Activated naive CD8-positive, alpha-beta T cell (primary cell): ENCODE results near the gene KDM4B.

Experiments used
- H3K27ac Mint-ChIP-seq: one replicate; pipeline ENCODE4 v1.8.0; 2021; ENCODE audit warnings: mixed read lengths
- H3K27me3 Mint-ChIP-seq: one replicate; pipeline ENCODE4 v1.8.0; 2021; ENCODE audit warnings: mixed read lengths
- H3K36me3 Mint-ChIP-seq: one replicate; pipeline ENCODE4 v1.8.0; 2021; ENCODE audit warnings: mixed read lengths
- H3K4me1 Mint-ChIP-seq: one replicate; pipeline ENCODE4 v1.8.0; 2021; ENCODE audit warnings: low read depth, mixed read lengths
- H3K4me3 Mint-ChIP-seq: one replicate; pipeline ENCODE4 v1.8.0; 2021; ENCODE audit warnings: mild to moderate bottlenecking, mixed read lengths
- H3K9me3 Mint-ChIP-seq: one replicate; pipeline ENCODE4 v1.8.0; 2021; ENCODE audit warnings: low read depth, mixed read lengths

Gene KDM4B

DNA sequence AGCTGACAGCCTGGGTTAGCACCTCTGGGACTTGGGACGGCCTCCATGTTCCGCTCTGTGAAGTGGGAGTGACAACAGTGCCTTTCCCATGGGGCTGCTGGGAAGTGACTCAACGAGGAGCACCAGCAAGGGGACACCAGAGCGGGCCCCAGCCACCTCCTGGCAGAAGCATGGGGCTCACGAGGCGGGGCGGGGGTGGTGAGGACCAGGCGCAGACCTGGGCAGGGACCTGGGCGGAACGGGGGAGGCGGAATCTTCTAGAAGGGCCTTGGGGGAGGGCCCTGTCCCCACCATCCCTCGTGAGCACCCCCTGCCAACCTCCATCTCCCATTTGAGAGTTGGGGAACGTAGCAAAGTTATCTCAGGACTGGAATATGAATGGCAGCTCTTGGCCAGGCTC, 37.9 kb downstream of the KDM4B start:
- Mint-ChIP-seq H3K4me3 (no peak overlapping the region), H3K36me3 (peaks cover 9% of the 10 kb centered on the region), H3K9me3 (no peaks in the 10 kb centered on the region), H3K27ac (no peak overlapping the region), H3K27me3 (no peaks in the 10 kb centered on the region), H3K4me1 (peaks cover 7% of the 10 kb centered on the region)

DNA sequence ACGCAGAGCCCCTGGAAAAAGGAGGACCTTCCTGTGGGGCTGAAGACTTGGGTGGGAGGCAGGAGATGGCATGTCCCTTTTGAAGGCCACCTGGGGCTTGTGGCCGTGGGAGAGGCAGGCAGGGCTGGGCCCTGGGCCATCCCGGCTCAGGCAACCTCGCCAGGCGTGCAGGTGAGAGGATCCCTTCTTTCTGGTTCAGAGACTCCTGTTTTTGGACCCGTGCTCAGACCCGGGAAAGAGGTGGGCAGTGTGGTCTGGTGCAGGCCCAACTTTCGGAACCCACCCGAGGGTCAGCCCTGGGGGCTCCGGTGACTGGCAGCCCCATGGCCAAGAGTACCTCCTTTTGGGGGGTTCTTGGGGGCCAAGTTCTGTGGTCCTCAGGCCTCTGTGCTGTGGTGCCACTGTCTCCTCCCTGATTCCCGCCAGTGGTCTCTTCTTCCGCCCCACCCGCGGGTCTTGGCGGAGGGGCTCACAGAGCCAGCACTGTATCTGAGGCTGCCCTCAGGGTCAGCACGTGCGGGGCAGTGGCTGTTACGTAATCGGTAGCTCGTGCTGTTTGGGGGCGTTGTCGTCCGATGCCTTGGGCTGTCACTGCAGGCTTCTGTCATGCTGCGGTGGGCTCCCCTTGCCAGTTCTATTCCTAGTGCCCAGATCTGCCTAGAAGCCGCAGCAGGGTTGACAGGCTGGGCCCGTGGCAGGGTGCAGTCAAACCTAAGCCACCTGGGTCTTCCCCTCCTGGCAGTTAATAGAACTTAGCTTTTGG, 42.7 kb downstream of the KDM4B start:
- H3K4me3 Mint-ChIP-seq = no peak overlapping the region
- H3K27ac Mint-ChIP-seq = no peak overlapping the region
- no peaks in the 10 kb centered on the region for H3K9me3 Mint-ChIP-seq
- no peaks in the 10 kb centered on the region for H3K27me3 Mint-ChIP-seq
- peaks cover 9% of the 10 kb centered on the region for H3K36me3 Mint-ChIP-seq
- peaks cover 2% of the 10 kb centered on the region for H3K4me1 Mint-ChIP-seq

DNA sequence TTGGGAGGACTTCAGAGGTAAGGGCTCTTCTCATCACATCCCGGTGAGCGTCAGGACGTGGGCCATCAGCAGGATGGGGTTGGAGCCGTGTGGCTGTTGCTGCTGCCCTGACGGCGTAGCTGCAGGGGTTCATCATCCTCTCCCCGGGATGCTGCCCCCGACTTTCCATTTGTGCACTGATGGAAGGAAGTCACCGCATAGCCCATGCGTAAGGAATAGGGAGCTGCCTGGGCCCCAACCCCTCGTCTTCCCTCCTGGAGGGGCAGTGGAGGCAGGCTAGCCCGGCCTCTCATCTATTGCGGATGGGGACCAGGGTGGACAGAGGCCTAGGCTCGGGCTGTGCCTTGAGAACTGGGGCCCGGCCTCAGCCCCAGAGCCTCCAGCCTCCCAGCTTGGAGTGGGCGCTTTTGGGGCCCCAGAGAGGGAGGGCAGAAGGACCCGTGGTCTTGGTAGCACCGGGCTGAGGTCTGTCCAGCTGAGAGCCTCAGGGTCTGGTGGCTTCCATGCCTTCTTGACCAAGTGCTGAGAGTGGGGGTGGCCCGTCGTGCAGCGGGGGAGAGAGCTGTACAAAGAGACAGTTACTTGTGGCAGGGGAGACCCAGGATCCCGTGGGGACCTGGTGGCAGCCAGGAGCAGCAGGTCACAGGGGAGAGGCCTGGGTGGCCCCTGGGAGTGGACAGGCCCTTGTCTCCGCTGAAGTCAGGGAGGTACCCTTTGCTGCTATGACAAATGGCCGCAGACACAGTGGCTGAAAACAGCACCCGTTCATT, 44.0 kb downstream of the KDM4B start:
- Mint-ChIP-seq H3K27ac (no peak overlapping the region), H3K27me3 (no peaks in the 10 kb centered on the region), H3K4me1 (no peaks in the 10 kb centered on the region), H3K4me3 (no peak overlapping the region), H3K9me3 (no peaks in the 10 kb centered on the region), H3K36me3 (peaks cover 4% of the 10 kb centered on the region)

DNA sequence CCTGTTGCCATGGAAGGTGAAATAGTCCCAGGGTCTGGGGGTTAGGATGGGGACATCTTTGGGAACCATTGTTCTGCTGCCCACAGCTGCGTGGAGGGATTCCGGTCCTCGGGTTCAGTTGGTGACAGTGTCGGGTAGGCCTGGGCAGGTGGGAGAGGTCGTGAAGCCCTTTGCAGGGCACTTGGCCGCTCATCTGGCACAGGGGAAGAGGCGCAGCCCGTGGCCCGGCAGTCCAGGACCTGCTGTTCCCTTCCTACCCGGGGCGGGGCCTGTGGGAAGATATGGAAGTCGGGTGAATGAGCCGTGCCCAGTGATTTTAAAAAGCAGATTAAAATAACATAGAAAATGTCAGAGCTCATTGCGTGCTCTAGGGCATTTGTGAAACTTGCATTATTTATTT, 44.8 kb downstream of the KDM4B start:
- H3K36me3 Mint-ChIP-seq = peaks cover 3% of the 10 kb centered on the region
- H3K27ac Mint-ChIP-seq = no peak overlapping the region
- peaks cover 3% of the 10 kb centered on the region for H3K4me1 Mint-ChIP-seq
- H3K9me3 Mint-ChIP-seq = no peaks in the 10 kb centered on the region
- no peak overlapping the region for H3K4me3 Mint-ChIP-seq
- no peaks in the 10 kb centered on the region for H3K27me3 Mint-ChIP-seq

DNA sequence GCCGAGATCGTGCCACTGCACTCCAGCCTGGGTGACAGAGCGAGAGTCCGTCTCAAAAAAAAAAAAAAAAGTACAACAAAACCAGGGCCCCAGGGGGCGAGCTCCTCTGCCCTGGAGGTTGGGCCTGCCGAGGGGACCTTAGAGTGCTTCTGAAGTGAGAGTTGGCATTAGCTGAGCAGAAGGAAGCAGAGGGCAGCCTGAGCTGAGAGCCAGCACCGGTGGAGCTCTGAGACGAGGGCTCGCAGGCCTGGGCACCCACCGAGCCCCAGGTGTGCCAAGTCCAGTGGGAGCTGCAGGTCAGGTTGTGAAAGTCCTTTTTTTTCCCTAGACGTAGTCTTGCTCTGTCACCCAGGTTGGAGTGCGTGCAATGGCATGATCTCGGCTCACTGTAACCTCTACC, 46.0 kb downstream of the KDM4B start:
- Mint-ChIP-seq H3K4me3 (no peak overlapping the region), H3K4me1 (peaks cover 3% of the 10 kb centered on the region), H3K36me3 (peaks cover 3% of the 10 kb centered on the region), H3K9me3 (no peaks in the 10 kb centered on the region), H3K27ac (no peak overlapping the region), H3K27me3 (no peaks in the 10 kb centered on the region)

DNA sequence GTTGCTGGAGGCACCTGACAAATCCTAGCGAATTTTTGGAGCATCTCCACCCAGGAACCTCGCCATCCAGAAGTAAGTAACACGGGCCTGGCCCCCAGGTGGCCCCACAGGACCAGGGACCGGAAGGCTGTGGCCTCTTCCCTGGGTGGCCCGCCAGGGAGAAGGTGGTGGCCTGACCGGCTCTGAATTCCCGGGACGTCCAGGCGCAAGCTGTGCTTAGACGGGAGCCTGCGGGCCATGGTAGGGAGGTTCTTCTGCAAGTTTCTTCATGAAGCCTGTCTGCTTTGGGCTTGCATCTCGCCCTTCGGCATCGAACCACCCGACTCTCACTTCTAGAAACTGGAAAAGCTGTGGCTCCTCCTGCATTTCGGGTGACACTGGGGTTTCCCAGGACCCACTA, 47.4 kb downstream of the KDM4B start:
- peaks cover 3% of the 10 kb centered on the region for H3K36me3 Mint-ChIP-seq
- no peak overlapping the region for H3K4me3 Mint-ChIP-seq
- H3K27ac Mint-ChIP-seq = no peak overlapping the region
- no peaks in the 10 kb centered on the region for H3K9me3 Mint-ChIP-seq
- H3K4me1 Mint-ChIP-seq = peaks cover 3% of the 10 kb centered on the region
- H3K27me3 Mint-ChIP-seq = no peaks in the 10 kb centered on the region

DNA sequence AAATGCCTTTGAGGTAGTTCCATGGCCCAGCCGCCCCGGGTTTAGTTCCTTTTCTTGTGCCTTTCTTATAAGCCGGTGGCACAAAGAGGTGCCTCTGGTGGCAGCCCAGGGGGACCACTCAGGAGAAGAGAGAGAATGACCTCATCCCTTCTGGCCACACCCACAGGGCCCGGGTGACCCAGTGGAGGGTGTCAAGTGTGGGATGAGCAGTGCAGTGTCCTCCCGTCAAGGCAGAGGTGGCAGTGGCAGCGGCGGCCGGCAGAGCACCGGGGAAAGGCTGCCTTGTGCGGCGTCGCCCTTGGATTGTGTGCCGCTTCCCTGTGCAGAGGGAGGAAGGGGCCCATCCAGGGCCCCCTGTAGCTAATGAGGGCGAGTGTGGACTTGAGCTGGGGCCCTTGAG, 47.9 kb downstream of the KDM4B start:
- Mint-ChIP-seq H3K36me3 (peaks cover 3% of the 10 kb centered on the region), H3K27me3 (no peaks in the 10 kb centered on the region), H3K4me1 (peaks cover 3% of the 10 kb centered on the region), H3K9me3 (no peaks in the 10 kb centered on the region), H3K27ac (no peak overlapping the region), H3K4me3 (no peak overlapping the region)

DNA sequence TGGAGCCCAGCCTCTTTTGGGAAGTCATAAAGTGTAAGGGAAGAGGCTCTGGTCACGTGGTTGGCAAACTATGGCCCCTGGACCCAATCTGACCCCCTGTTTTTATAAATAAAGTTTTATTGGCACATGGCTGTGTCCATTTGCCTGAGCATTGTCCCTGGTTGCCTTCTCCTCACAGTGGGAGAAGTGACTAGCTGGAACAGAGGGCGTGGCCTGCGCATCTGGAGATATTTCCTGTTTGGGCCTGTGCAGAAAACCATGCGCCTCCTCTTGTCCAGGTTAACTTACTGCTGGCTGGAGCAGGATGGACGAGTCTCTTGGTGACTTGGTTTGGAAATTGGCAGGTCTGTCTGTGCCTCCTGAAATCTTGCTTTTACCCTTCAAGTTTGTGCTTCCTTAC, 48.3 kb downstream of the KDM4B start:
- Mint-ChIP-seq H3K36me3 (peaks cover 3% of the 10 kb centered on the region), H3K27me3 (no peaks in the 10 kb centered on the region), H3K4me1 (peaks cover 4% of the 10 kb centered on the region), H3K9me3 (no peaks in the 10 kb centered on the region), H3K4me3 (no peak overlapping the region), H3K27ac (no peak overlapping the region)

DNA sequence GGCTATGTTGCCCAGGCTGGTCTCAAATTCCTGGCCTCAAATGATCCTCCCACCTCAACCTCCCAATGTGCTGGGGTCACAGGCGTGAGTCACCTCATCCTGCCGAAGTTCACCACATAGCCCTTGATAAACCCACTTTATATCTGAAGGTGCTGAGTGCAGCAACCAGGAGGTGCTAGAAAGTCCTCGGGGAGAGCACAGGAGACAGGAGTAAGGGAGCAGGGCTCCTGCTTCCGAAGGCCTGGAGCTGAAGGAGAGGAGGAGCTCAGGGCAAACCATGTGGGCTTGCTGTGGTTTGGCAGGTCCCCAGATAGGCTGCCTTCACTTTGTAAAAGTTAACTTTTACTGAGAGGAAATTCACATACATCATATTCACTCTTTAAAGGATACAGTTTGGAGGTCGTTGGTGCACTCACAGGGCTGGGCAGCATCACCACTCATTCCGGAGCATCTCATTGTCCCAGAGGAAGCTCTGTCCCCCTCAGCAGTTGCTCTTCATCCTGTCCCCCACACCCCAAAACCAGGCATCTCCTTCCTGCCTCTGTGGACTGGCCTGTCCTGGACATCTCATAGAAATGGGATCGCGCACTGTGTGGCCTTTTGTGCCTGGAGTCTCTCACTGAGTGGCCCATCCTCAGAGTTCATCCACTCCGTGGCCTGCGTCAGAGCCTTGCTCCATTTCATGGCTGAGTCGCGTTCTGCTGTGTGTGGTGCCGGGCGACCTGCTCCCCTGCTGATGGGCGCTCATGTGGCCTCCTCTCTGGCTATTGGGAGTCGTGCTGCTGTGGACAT, 49.5 kb downstream of the KDM4B start:
- Mint-ChIP-seq H3K27ac (no peak overlapping the region), H3K4me1 (peaks cover 7% of the 10 kb centered on the region), H3K4me3 (no peak overlapping the region), H3K27me3 (no peaks in the 10 kb centered on the region), H3K9me3 (no peaks in the 10 kb centered on the region), H3K36me3 (peaks cover 3% of the 10 kb centered on the region)

DNA sequence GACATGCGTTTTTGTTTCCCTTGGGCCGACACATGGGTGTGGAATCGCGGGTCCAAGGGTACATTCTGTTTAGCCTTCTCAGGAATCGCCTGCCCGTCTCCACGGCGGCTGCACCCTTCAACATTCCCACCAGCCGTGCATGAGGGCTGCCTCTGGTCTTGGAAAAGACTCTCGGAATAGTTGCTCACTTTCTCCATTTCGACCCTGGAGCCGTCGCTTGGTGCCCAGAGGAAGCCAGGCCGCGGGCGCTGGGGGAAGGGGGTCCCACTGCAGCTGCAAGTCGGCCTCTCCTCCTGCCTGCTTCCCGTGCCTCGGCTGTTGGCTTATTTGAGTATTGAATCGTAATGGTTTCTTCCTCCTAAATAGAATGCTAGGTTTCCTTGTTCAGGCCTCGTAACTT, 51.5 kb downstream of the KDM4B start:
- Mint-ChIP-seq H3K27ac (no peak overlapping the region), H3K4me3 (no peak overlapping the region), H3K4me1 (peaks cover 7% of the 10 kb centered on the region), H3K36me3 (peaks cover 3% of the 10 kb centered on the region), H3K27me3 (no peaks in the 10 kb centered on the region), H3K9me3 (no peaks in the 10 kb centered on the region)

DNA sequence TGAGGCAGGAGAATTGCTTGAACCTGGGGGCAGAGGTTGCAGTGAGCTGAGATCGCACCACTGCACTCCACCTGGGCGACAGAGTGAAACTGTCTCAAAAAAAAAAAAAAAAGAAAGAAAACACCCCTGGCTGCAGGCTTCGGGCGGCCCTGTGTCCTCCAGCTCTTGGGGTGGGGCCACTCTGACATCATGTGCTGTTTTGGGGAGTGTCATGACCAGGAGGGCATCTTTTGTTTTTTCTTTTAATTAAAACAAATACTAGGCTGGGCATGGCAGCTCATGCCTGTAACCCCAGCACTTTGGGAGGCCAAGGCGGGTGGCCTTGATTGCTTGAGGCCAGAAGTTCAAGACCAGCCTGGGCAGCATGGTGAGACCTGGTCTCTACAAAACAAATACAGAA, 52.1 kb downstream of the KDM4B start:
- no peaks in the 10 kb centered on the region for H3K9me3 Mint-ChIP-seq
- no peak overlapping the region for H3K27ac Mint-ChIP-seq
- peaks cover 3% of the 10 kb centered on the region for H3K36me3 Mint-ChIP-seq
- H3K27me3 Mint-ChIP-seq = no peaks in the 10 kb centered on the region
- H3K4me3 Mint-ChIP-seq = no peak overlapping the region
- peaks cover 7% of the 10 kb centered on the region for H3K4me1 Mint-ChIP-seq

DNA sequence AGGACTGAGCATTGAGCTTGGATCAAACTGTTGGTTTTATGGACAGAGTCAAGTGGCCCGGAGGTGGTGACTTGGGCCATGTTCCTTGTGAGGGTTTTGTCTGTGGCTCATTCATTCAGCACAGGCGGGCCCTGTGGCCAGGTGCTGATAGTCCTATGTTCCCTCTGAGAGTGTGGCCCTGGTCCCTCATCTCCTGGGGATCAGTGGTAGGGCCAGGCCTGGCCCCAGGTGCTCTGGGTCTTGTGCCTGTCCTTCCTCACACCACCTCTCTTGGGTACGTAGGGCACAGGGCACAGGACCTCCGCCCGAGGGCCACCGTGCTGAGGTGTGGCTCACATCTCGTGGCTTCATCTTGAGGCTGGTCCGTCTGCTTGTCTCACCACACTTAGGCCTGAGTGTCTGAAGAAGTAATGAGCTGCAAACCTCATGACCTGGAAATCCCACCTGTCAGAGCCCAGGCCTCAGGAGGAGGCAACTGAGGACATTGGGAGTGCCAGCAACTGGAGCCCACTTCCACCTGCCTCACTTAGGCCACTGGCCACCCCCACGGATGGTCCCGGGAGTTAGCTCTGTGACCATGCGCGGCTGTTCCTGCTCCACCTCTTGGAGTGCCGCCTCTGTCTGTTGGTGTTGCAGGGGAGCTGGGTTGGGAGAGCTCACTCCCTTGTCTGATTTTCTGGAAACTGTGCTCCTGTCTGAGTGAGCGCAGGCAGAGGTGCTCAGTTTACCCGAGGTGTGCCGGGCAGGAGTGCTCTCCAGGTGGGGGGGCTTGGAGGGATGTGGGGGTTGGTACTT, 53.4 kb downstream of the KDM4B start:
- Mint-ChIP-seq H3K27me3 (no peaks in the 10 kb centered on the region), H3K4me3 (no peak overlapping the region), H3K4me1 (peaks cover 7% of the 10 kb centered on the region), H3K27ac (no peak overlapping the region), H3K36me3 (peaks cover 3% of the 10 kb centered on the region), H3K9me3 (no peaks in the 10 kb centered on the region)

DNA sequence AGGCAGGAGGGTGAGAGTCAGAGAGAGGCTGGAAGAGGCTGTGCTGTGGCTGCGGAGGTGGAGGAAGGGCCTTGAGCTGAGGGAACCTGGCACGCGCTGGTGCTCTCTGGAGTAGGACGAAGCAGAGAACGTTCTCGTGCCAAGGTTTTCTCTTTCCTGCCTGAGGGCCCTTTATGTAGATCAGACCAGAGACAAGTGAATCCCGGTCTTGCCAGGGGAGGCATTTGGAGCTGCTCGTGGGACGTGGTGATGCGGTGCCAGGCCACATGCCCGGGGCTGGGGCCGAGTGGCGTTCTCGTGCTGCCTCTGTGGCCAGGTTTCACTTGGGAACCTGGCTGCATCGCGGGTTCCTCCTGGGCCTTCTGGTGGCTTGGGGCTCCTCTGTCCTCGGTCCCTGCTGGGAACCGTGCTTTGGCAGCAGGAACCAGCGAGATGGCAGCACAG, 54.2 kb downstream of the KDM4B start:
- H3K27ac Mint-ChIP-seq = no peak overlapping the region
- H3K4me3 Mint-ChIP-seq = no peak overlapping the region
- no peaks in the 10 kb centered on the region for H3K27me3 Mint-ChIP-seq
- peaks cover 3% of the 10 kb centered on the region for H3K36me3 Mint-ChIP-seq
- H3K9me3 Mint-ChIP-seq = no peaks in the 10 kb centered on the region
- peaks cover 6% of the 10 kb centered on the region for H3K4me1 Mint-ChIP-seq

DNA sequence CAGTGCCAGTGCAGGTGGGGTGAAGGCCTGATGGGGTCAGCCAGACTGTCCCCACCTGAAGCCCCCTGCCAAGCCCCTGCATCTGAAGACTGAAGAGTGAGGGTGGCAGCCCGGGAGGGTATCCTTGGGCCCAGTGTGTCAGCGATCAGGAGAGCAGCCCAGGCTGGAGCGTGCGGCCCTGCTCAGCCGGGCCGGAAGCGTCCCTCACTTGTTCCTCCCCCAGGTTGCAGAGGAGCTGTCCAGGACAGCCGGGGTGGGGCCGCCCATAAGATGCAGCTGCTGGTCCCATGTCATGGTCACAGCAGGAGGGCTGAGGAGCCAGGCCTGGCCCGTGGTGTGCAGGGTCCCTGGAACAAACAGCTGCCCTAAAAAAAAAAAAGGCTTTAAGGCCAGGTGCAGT, 55.4 kb downstream of the KDM4B start:
- Mint-ChIP-seq H3K9me3 (no peaks in the 10 kb centered on the region), H3K36me3 (no peaks in the 10 kb centered on the region), H3K4me1 (peaks cover 7% of the 10 kb centered on the region), H3K27me3 (no peaks in the 10 kb centered on the region), H3K27ac (no peak overlapping the region), H3K4me3 (no peak overlapping the region)
